Mesenchymal stem cell (in vitro differentiated cells and primary cell): ENCODE data around the gene MVK.

Experiments used
- DNase-seq: peaks from one replicate; pipeline ENCODE4 v3.0.0-alpha.2; 2013
- H2AFZ ChIP-seq: one replicate; pipeline ENCODE4 v1.6.1; 2013; ENCODE audit warnings: low read depth, mild to moderate bottlenecking, control low read depth, inconsistent platforms, low read length, moderate library complexity
- H2AK5ac ChIP-seq: 2 replicates; pipeline ENCODE4 v1.6.1; 2013; ENCODE audit warnings: low read length, moderate library complexity, mild to moderate bottlenecking, inconsistent platforms; ENCODE audit not compliant: severe bottlenecking
- H2BK120ac ChIP-seq: one replicate; pipeline ENCODE4 v1.6.1; 2013; ENCODE audit warnings: low read depth, mild to moderate bottlenecking, inconsistent platforms, low read length, moderate library complexity
- H2BK12ac ChIP-seq, 2 experiments: one replicate each; pipeline ENCODE4 v1.6.1; 2013; ENCODE audit warnings: inconsistent platforms in 2 of 2, low read length in 2 of 2, mild to moderate bottlenecking in 2 of 2, moderate library complexity in 2 of 2, control low read depth in 1 of 2
- H2BK15ac ChIP-seq: one replicate; pipeline ENCODE4 v1.6.1; 2013; ENCODE audit warnings: mild to moderate bottlenecking, low read depth, inconsistent platforms; ENCODE audit not compliant: poor library complexity, severe bottlenecking
- H2BK5ac ChIP-seq: 2 replicates; pipeline ENCODE4 v1.6.1; 2013; ENCODE audit warnings: low read depth, mild to moderate bottlenecking, low read length, control low read depth, inconsistent platforms; ENCODE audit not compliant: poor library complexity, severe bottlenecking
- H3K14ac ChIP-seq, 2 experiments: one replicate each; pipeline ENCODE4 v1.6.1; 2013; ENCODE audit warnings: inconsistent platforms in 2 of 2, low read length in 2 of 2, control low read depth in 1 of 2, mild to moderate bottlenecking in 1 of 2, moderate library complexity in 1 of 2
- H3K18ac ChIP-seq, 2 experiments: one replicate each; pipeline ENCODE4 v1.6.1; 2013; ENCODE audit warnings: inconsistent platforms in 2 of 2, low read length in 2 of 2, control low read depth in 1 of 2, low read depth in 1 of 2, mild to moderate bottlenecking in 1 of 2
- H3K23ac ChIP-seq, 2 experiments: one replicate each; pipeline ENCODE4 v1.6.1; 2013; ENCODE audit warnings: inconsistent platforms in 2 of 2, low read length in 2 of 2, mild to moderate bottlenecking in 2 of 2, moderate library complexity in 2 of 2, control low read depth in 1 of 2
- H3K27ac ChIP-seq: 2 replicates; pipeline ENCODE4 v1.5.1; 2013; ENCODE audit warnings: mild to moderate bottlenecking, moderate library complexity, low read length, control low read depth, inconsistent platforms; ENCODE audit not compliant: poor library complexity, severe bottlenecking
- H3K27me3 ChIP-seq, 2 experiments: 2 replicates each; pipeline versions ENCODE4 v1.6.1 to v1.7.0; 2013; ENCODE audit warnings: low read length in 2 of 2, mild to moderate bottlenecking in 2 of 2, moderate library complexity in 2 of 2, control low read depth in 1 of 2, inconsistent platforms in 1 of 2; ENCODE audit not compliant: control insufficient read depth in 1 of 2, insufficient read depth in 1 of 2
- H3K36me3 ChIP-seq, 2 experiments: 2 replicates each; pipeline versions ENCODE4 v1.6.1 to v1.7.0; 2013; ENCODE audit warnings: low read length in 2 of 2, control low read depth in 1 of 2, inconsistent platforms in 1 of 2, low read depth in 1 of 2, mild to moderate bottlenecking in 1 of 2; ENCODE audit not compliant: insufficient read depth in 2 of 2, control insufficient read depth in 1 of 2
- H3K4ac ChIP-seq, 2 experiments: one replicate each; pipeline ENCODE4 v1.6.1; 2013; ENCODE audit warnings: inconsistent platforms in 2 of 2, low read length in 2 of 2, mild to moderate bottlenecking in 2 of 2, moderate library complexity in 2 of 2, control low read depth in 1 of 2, low read depth in 1 of 2
- H3K4me1 ChIP-seq: 2 replicates; pipeline ENCODE4 v1.6.1; 2013; ENCODE audit warnings: low read depth, low read length, control low read depth; ENCODE audit not compliant: control insufficient read depth, insufficient read depth
- H3K4me2 ChIP-seq: 2 replicates; pipeline ENCODE4 v1.6.1; 2013; ENCODE audit warnings: low read length, mild to moderate bottlenecking, inconsistent platforms; ENCODE audit not compliant: poor library complexity, severe bottlenecking
- H3K4me3 ChIP-seq, 2 experiments: 2 replicates each; pipeline versions ENCODE4 v1.5.1 to v1.7.0; 2013; ENCODE audit warnings: low read length in 2 of 2, mild to moderate bottlenecking in 2 of 2, control low read depth in 1 of 2, low read depth in 1 of 2; ENCODE audit not compliant: insufficient read depth in 1 of 2
- H3K79me1 ChIP-seq: replicated peaks from 2 replicates; pipeline ENCODE4 v1.6.1; 2013; ENCODE audit warnings: mild to moderate bottlenecking, control low read depth, low read length, inconsistent platforms; ENCODE audit not compliant: poor library complexity, severe bottlenecking
- H3K9ac ChIP-seq: 2 replicates; pipeline ENCODE4 v1.7.0; 2013; ENCODE audit warnings: mild to moderate bottlenecking, low read length, moderate library complexity
- H3K9me3 ChIP-seq: 2 replicates; pipeline ENCODE4 v1.7.0; 2013; ENCODE audit warnings: mild to moderate bottlenecking, low read length; ENCODE audit not compliant: control insufficient read depth
- H4K8ac ChIP-seq: one replicate; pipeline ENCODE4 v1.6.1; 2013; ENCODE audit warnings: inconsistent platforms, mild to moderate bottlenecking, low read length, moderate library complexity
- H4K91ac ChIP-seq: one replicate; pipeline ENCODE4 v1.6.1; 2013; ENCODE audit warnings: mild to moderate bottlenecking, low read length, inconsistent platforms
- WGBS: methylation state at CpG from one replicate; pipeline ENCODE4 v1.1.7; 2013; ENCODE audit warnings: mixed read lengths; 5-methylcytosine and 5-hydroxymethylcytosine counted together

Gene MVK

DNA sequence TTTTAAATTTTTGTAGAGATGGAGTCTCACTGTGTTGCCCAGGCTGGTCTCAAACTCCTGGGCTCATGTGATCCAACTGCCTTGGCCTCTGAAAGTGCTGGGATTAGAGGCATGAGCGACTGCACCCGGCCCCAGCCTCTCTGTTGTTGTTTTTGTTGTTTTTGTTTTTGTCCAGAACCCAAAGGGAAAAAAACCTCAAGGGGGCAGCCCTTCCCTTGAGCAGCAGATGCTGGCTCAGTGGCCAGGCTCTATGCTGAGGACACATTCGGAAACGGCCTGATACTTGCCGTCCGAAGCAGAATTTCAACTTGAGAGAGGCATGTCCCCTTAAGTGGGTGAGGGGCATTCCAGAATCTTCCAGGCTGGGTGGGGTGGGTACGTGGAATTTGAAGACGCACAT, 6.7 kb downstream of the MVK start:
- H3K27ac ChIP-seq, result no peak overlapping the region
- no peak overlapping the region for H2BK120ac ChIP-seq
- H2AK5ac ChIP-seq, result no peak overlapping the region
- H3K4ac ChIP-seq, result no peak overlapping the region
- H3K4me1 ChIP-seq, result no peaks in the 10 kb centered on the region
- no peak overlapping the region for H2AFZ ChIP-seq
- H3K27me3 ChIP-seq, result no peaks in the 10 kb centered on the region
- peaks cover 15% of the 10 kb centered on the region for H3K79me1 ChIP-seq
- H3K36me3 ChIP-seq, result peaks cover 50 to 70% of the 10 kb centered on the region in 2 experiments
- no peak for DNase-seq
- H3K4me2 ChIP-seq, result no peak overlapping the region
- H4K8ac ChIP-seq, result no peak overlapping the region
- H2BK12ac ChIP-seq, result no peak overlapping the region
- H3K9ac ChIP-seq, result no peak overlapping the region
- no peak overlapping the region for H3K14ac ChIP-seq
- no peak overlapping the region for H3K4me3 ChIP-seq
- no peak overlapping the region for H3K23ac ChIP-seq
- no peak overlapping the region for H2BK15ac ChIP-seq
- WGBS, result 91% methylated on average over 8 of the region's 8 CpGs
- H3K18ac ChIP-seq, result no peak overlapping the region
- H4K91ac ChIP-seq, result no peak overlapping the region
- no peaks in the 10 kb centered on the region for H3K9me3 ChIP-seq
- no peak overlapping the region for H2BK5ac ChIP-seq

DNA sequence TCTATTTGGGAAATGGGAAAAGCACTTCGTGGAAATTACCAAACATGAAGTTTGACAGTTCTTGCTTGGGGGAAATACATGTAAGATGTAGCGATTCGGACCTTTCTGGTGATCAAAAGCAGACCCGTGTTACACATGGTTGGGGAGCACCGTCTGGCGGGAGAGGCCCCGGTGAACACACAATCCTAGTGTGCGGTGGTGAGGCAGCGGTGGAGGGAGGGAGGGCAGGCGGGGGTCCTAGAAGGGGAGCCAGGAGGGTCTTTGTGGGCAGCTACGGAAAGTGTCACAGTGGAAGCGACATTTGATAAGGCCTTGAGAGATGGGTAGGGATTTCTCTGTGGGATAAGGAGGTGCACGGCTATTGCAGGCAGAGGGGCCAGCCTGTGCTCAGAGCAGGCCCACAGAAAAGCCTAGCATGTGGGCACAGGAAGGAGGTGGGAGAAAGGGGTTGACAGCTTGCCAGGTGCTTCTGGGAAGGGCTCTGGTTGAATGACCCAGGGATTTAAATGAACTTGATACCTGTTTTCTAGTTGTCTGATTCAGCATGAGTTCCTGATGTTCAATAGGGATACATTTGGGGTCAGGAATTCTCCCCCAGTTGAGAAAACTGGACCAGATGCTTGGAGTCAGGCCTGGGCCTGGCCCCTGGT, 7.2 kb downstream of the MVK start:
- H3K79me1 ChIP-seq, result peaks cover 11% of the 10 kb centered on the region
- no peak overlapping the region for H2BK120ac ChIP-seq
- H2BK12ac ChIP-seq, result no peak overlapping the region
- no peak overlapping the region for H4K91ac ChIP-seq
- H4K8ac ChIP-seq, result no peak overlapping the region
- H3K9ac ChIP-seq, result no peak overlapping the region
- no peak overlapping the region for H3K4me2 ChIP-seq
- DNase-seq, result no peak
- no peaks in the 10 kb centered on the region for H3K27me3 ChIP-seq
- H2BK15ac ChIP-seq, result no peak overlapping the region
- no peaks in the 10 kb centered on the region for H3K9me3 ChIP-seq
- H2AFZ ChIP-seq, result no peak overlapping the region
- no peak overlapping the region for H3K18ac ChIP-seq
- H3K23ac ChIP-seq, result no peak overlapping the region
- H2AK5ac ChIP-seq, result no peak overlapping the region
- no peak overlapping the region for H2BK5ac ChIP-seq
- H3K4me1 ChIP-seq, result no peaks in the 10 kb centered on the region
- H3K14ac ChIP-seq, result no peak overlapping the region
- no peak overlapping the region for H3K4me3 ChIP-seq
- H3K4ac ChIP-seq, result no peak overlapping the region
- peaks cover 50 to 66% of the 10 kb centered on the region in 2 experiments for H3K36me3 ChIP-seq
- 96% methylated on average over 13 of the region's 13 CpGs for WGBS
- no peak overlapping the region for H3K27ac ChIP-seq

DNA sequence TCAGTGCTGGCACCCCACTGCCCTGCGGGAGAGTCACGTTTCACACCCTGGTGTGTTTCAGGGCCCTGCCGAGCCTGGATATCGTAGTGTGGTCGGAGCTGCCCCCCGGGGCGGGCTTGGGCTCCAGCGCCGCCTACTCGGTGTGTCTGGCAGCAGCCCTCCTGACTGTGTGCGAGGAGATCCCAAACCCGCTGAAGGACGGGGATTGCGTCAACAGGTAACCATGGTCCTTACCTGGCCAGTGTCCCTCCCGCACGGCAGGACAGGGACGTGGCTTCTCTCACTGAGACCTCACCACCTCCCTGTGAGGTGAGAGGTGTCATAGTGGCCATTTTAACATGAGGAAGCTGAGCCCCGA, 7.7 kb downstream of the MVK start:
- Histone ChIP-seq H3K4me3 (no peak overlapping the region), H3K14ac (no peak overlapping the region), H4K91ac (no peak overlapping the region), H3K36me3 (peaks cover 50 to 61% of the 10 kb centered on the region in 2 experiments), H2BK120ac (no peak overlapping the region), H3K4me2 (no peak overlapping the region), H3K23ac (no peak overlapping the region), H3K18ac (no peak overlapping the region), H2AFZ (no peak overlapping the region), H4K8ac (no peak overlapping the region), H3K4ac (no peak overlapping the region), H3K9me3 (no peaks in the 10 kb centered on the region), H2AK5ac (no peak overlapping the region), H3K27me3 (no peaks in the 10 kb centered on the region), H3K27ac (no peak overlapping the region), H3K79me1 (peaks cover 9% of the 10 kb centered on the region), H3K9ac (no peak overlapping the region), H2BK15ac (no peak overlapping the region), H3K4me1 (peaks cover 1% of the 10 kb centered on the region), H2BK5ac (no peak overlapping the region), H2BK12ac (no peak overlapping the region)
- 96% methylated on average over 14 of the region's 18 CpGs for WGBS
- no peak for DNase-seq

DNA sequence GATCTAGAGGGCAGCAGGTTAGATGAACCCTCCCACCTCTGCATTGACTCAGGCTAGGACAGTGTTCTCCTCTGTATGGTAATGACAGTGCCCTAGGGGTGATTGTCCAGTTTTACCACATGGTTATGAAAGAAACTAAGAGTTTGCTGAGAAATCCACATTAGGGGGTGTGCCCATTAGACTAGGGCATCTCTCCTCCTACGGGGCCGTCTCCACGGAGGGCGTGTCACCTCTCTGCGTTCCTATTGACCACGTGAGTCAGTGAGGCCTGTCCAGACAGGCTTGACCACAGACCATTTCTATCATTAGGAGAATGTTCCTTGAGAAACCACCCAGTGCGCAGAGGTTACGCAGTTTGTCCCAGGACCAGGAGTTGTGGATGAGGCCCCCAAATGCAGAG, 8.3 kb downstream of the MVK start:
- no peak overlapping the region for H4K91ac ChIP-seq

More for the DNA sequence above, 8.3 kb downstream of the MVK start:
- Histone ChIP-seq H3K79me1 (peaks cover 9% of the 10 kb centered on the region), H3K36me3 (peaks cover 54 to 65% of the 10 kb centered on the region in 2 experiments), H3K14ac (no peak overlapping the region), H3K4me1 (peaks cover 4% of the 10 kb centered on the region), H3K4ac (no peak overlapping the region), H3K27me3 (no peaks in the 10 kb centered on the region), H3K27ac (no peak overlapping the region), H2BK5ac (no peak overlapping the region), H3K4me3 (no peak overlapping the region), H2AK5ac (no peak overlapping the region), H2BK120ac (no peak overlapping the region), H3K23ac (no peak overlapping the region), H3K18ac (no peak overlapping the region), H3K9ac (no peak overlapping the region), H3K4me2 (no peak overlapping the region), H4K8ac (no peak overlapping the region), H3K9me3 (no peaks in the 10 kb centered on the region), H2BK15ac (no peak overlapping the region), H2AFZ (no peak overlapping the region), H2BK12ac (no peak overlapping the region)
- 80% methylated on average over 8 of the region's 8 CpGs for WGBS
- peak; percentile 68 for DNase-seq
